Measurements from ENCODE around the gene CHRNB2. TPM values are rescaled to one million over a fixed set of nuclear protein-coding genes. Genes with fewer than 3 reads are reported as not detected.
A peak's percentile ranks its signal among the peaks of the same experiment; 100 is the strongest.

CHRNB2 gene
- total RNA-seq, 1 experiment from 2014 or later: 0.21 TPM

GRCh38 chr1:154559466-154560044, 8.0 kb upstream of the CHRNB2 start:
- H3K4me1 ChIP-seq (ENCODE audit: control insufficient read depth, insufficient read depth, low read length): peaks cover 14% of the 10 kb centered on the region
- H3K9me3 ChIP-seq (ENCODE audit: control insufficient read depth, insufficient read depth, low read depth, low read length): no peaks in the 10 kb centered on the region
- ATAC-seq: peak; percentile 78
- TSS peak; percentile 93 for BruUV-seq (replicated peaks)
- no peaks in the 10 kb centered on the region for H3K27me3 ChIP-seq (ENCODE audit: control insufficient read depth, insufficient read depth, low read length)
- peaks cover 13% of the 10 kb centered on the region; the same call in 1 of the 2 replicates for H3K36me3 ChIP-seq (ENCODE audit: control insufficient read depth, insufficient read depth, low read length)
- DNase-seq (ENCODE audit: low read depth, low spot score): peak; percentile 89
- TF ChIP-seq CTCF (IDR thresholded peaks at IDR 0.05) (peak; percentile 92), POLR2AphosphoS5 (IDR thresholded peaks at IDR 0.05; ENCODE audit: low read depth, low read length) (no peak; the same call in 1 of the 2 replicates), TCF7L2 (IDR thresholded peaks at IDR 0.05; ENCODE audit: low read depth, low read length) (no peak), SIN3A (IDR thresholded peaks at IDR 0.05; ENCODE audit: borderline replicate concordance, insufficient read depth, low read depth, low read length) (no peak), REST (IDR thresholded peaks at IDR 0.05; ENCODE audit: insufficient read depth in 1 of 2, low read depth in 2 of 2, low read length in 1 of 2) (0 out of 4 replicates have a peak, but pooled peaks of 1 of the 2 experiments have one; percentile 37)
- intact Hi-C loops (cut with micrococcal nuclease; ENCODE audit: unreplicated experiment): loop anchor here (10.0 kb wide), 3 partner anchors 195 to 395 kb away; partner anchors contain the start of gene PBXIP1
- POLR2A ChIA-PET: no interaction called here
- H3K4me3 ChIP-seq (ENCODE audit: low read depth in 2 of 2, low read length in 2 of 2): peak overlapping the region; percentile 81
- in situ Hi-C loops (cut with HindIII; ENCODE audit: low pct_unique_long_range_greater_than_20kb, low sequenced_read_pairs): no loop called here
- peak overlapping the region; percentile 91 for H3K27ac ChIP-seq (ENCODE audit: low read length)
- CTCF ChIA-PET: interaction anchor here (0.6 to 1.6 kb wide), 13 partner anchors 8 to 492 kb away, joined by 3 to 11 read pairs (median 4); partner anchors contain the start of genes ADAM15 and CHRNB2

GRCh38 chr1:154565876-154566275, 1.7 kb upstream of the CHRNB2 start:
- no TSS peak for BruUV-seq (replicated peaks)
- TF ChIP-seq REST (IDR thresholded peaks at IDR 0.05; ENCODE audit: insufficient read depth in 1 of 2, low read depth in 2 of 2, low read length in 1 of 2) (no peak), POLR2AphosphoS5 (IDR thresholded peaks at IDR 0.05; ENCODE audit: low read depth, low read length) (no peak), TCF7L2 (IDR thresholded peaks at IDR 0.05; ENCODE audit: low read depth, low read length) (no peak), CTCF (IDR thresholded peaks at IDR 0.05) (no peak), SIN3A (IDR thresholded peaks at IDR 0.05; ENCODE audit: borderline replicate concordance, insufficient read depth, low read depth, low read length) (no peak)
- no peak for DNase-seq (ENCODE audit: low read depth, low spot score)
- Histone ChIP-seq H3K36me3 (ENCODE audit: control insufficient read depth, insufficient read depth, low read length) (no peaks in the 10 kb centered on the region), H3K27me3 (ENCODE audit: control insufficient read depth, insufficient read depth, low read length) (peaks cover 19% of the 10 kb centered on the region), H3K27ac (ENCODE audit: low read length) (no peak overlapping the region), H3K4me3 (ENCODE audit: low read depth in 2 of 2, low read length in 2 of 2) (no peak overlapping the region), H3K4me1 (ENCODE audit: control insufficient read depth, insufficient read depth, low read length) (no peaks in the 10 kb centered on the region), H3K9me3 (ENCODE audit: control insufficient read depth, insufficient read depth, low read depth, low read length) (no peaks in the 10 kb centered on the region)
- no peak for ATAC-seq
- in situ Hi-C loops (cut with HindIII; ENCODE audit: low pct_unique_long_range_greater_than_20kb, low sequenced_read_pairs) (no loop called here), intact Hi-C loops (cut with micrococcal nuclease; ENCODE audit: unreplicated experiment) (loop anchor here (10.0 kb wide), 3 partner anchors 189 to 389 kb away; partner anchors contain the start of gene PBXIP1)
- ChIA-PET CTCF (no interaction called here), POLR2A (no interaction called here)

Data from Panc1 (cell line).